IPS-11a (cell line): ENCODE results near the gene RAPGEF4.

Experiments used
- H3K4me3 ChIP-seq: one replicate; pipeline ENCODE4 v1.5.1; 2013; ENCODE audit warnings: low read depth, low read length, control low read depth

RAPGEF4 gene

DNA sequence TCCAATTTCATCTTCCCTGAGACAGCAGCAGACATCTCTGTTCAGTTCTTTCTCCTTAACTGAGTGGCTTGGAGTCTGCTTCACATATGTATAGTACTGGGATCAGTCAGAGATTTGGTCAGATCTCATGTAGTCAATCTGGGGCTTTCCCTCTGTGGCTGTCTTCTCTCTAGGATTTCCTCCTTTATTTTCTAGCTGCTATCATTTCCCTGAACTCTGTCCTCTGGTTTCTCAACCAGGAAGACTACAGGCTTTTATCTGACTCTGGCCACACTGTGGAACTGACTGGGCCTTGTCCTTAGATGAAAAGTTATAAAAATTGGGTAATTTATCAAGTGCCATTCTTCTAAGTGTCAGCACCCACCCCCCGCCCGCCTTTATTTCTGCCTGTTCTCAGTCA, 121.0 kb downstream of the RAPGEF4 start:
- no peak overlapping the region for H3K4me3 ChIP-seq

DNA sequence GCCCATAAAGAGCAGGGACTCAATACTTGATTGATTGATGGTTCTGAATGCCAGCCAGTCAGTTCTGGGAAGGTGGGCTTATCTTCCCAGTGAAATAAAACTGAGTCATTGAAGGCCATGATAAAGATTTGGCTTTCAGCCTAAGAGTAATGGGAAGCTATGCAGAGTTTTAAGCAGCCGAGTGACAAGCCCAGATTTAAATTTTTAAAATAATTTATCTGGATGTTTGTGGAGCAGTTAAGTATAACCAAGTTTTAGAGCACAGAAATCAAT, 122.8 kb downstream of the RAPGEF4 start:
- H3K4me3 ChIP-seq = no peak overlapping the region

DNA sequence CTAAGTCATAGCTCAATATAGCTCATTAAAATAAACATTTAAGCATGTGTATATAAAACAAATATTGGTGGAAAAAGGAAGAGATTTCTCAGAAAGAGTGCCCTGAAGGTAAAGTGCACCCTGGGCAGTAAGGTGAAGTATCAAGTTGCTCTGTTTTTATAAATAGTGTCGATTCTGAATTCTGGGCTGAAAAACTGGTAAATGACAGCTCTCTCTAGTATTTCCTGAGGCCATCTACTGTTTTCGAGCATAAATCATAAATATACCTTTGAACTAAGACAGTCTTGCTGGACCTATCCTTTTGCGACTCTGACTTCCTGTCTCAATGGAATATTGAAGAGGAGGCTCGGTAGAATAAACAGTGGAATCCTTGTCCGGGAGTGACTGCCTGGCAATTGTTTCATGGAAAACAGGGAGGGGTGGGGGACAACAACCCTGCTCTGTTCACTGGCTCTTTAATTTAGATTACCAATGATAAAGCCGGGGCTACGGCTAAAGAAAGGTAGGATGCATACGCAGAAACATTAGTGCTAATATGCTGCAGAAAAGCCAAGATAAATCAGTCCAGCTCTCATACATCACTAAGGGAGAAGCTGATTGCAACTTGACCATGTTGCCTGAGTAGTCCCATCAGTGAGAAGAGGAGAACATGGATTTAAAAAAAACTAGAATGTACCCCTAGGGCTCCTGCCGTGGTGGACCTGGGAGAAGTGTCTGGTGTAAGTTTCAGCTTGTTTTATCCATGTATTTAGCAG, 124.1 kb downstream of the RAPGEF4 start:
- no peak overlapping the region for H3K4me3 ChIP-seq

DNA sequence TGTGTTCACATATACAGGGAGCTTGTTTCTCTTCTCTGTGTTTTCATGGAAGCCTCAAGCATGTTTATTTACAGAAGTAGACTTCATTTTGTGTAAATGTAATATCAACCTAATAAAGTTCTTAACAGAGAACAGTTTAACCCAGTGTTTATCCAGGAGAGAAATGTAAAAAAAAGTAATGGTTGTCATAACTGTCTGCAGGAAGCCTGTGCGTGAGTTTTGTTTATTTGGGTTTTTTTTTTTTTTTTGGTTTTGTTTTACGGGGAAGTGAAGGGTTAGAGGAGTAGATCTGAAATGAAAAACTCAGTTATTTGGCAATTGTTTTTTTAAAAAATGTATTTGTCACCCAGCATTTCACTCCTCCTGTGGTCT, 124.7 kb downstream of the RAPGEF4 start:
- H3K4me3 ChIP-seq = no peak overlapping the region

DNA sequence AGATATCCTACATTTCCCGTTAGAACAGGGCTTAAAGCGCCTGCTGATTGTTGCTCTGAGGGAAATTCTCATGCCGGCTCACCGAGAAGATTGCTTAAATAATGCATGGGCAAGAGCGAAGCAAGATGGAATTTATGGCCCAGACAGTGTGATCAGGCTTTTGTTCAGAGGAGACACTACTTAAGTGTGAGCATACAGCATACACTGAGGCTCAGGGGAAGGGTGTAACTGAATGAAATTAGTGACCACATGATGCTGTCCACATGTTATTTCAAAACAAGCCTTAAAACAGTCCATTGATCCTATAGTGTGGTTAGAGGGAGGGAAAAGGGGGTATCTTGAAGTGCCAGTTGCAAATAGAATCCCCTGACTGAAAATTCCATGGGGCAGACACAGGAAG, 125.5 kb downstream of the RAPGEF4 start:
- H3K4me3 ChIP-seq = no peak overlapping the region

DNA sequence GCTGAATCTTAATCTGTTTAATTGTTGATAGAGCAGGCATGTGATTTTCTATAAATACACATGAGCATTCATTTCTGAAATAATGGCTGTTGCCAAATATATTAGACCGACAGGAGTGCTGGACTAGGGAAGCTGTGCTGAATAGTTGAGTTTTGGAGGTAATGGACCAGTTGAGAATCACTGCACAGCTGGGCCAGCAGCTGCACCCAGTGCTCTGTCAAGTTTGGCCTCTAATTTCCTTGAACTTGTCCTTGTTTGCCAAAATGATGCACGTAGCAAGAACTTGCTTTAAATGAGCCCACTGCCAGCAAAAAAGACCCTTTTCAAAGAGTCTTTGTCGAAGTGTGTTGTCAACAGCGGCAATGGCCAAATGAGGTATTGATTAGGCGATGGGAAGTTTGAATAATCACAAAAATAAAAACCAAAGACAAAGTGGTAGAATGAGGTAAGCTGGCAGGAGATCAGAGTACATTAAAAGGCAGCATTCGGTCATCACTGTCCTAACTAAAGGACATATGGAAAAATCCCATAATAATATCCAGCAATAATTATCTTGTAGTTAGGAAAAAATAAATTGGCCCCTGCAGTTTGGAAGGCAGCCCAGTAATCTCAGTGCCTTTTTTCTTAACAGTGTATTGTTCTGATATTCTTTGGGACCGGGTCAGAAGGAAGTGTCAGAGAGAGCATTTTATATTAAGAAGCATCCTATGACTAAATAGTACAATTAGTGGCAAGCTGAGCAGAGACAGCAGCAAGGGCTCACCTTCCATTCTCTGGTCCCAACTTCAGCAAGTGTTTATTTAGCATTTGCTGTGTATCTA, 126.2 kb downstream of the RAPGEF4 start:
- H3K4me3 ChIP-seq = no peak overlapping the region

DNA sequence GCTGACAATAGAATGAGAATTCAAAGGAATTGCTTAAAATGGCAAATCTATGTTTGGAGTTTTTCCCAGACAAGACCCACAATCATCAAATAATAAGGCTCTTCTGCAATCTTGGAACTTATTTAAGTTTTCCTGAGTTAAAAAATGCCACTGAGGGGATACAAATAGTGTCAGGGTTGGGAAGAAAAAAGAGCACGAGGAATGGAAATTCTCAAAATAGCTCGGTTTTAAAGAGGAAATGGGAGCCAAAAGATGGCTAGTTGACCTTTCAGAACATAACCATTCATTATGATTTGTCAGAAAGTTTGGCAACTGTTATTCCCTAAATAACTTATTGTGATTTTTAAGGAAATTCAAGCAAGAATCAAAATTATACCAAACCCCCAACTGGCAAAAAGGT, 127.7 kb downstream of the RAPGEF4 start:
- H3K4me3 ChIP-seq = no peak overlapping the region

DNA sequence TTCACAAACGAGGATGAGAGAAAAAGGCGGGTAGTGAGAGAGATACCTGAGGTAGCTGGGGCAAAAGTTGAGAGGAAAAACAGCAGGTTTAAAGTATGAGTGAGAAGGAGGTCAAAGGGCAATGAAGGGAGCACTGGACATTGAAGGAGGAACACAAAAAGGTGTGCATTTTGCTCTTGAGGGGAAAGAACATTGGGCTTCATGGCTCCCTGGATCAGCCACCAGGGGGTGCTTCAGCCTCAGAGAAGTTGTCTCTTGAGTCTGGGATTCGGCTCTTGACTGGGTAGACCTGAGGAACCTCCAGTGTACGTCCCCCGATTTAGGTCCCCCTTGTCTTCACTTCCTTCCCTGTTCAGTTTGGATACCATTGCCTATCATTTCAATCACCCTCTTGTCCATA, 128.5 kb downstream of the RAPGEF4 start:
- H3K4me3 ChIP-seq = no peak overlapping the region

DNA sequence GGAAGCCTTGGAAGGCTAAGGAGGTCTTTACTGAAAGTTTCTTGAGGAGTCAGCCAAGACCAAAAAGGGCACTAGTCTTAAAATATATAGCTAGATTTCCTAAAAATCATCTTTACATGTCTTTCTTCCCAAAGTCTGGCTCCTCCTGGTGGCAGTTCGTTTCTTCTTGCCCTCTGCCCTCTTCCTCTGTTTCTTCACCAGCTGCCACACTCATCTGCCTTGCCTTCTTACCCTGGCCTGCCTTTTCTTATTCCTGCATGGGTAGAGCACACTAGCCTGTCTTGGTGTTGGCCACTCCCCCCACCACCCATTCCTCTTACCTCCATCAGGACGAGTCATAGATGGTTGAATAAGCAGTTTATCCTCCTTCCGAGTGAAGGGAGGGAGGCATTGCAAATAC, 129.8 kb downstream of the RAPGEF4 start:
- no peak overlapping the region for H3K4me3 ChIP-seq

DNA sequence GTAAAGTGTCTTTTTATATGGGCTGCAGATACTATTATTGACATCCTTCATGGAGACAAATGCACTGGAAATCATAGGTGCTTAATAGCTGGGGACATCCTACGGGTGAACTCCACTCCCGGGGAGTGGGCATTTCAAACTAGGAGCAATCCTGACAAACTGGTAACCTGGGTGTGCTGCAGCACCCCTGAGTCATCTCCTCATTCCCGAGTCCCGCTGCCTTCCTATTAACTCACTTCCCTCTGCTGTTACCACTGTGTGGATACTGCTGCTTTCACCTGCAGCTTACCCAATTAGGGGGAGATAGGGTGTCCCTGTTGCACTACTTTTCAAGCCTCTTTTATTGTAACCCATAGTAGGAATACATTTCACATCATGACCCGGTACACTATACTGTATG, 134.2 kb downstream of the RAPGEF4 start:
- no peak overlapping the region for H3K4me3 ChIP-seq

DNA sequence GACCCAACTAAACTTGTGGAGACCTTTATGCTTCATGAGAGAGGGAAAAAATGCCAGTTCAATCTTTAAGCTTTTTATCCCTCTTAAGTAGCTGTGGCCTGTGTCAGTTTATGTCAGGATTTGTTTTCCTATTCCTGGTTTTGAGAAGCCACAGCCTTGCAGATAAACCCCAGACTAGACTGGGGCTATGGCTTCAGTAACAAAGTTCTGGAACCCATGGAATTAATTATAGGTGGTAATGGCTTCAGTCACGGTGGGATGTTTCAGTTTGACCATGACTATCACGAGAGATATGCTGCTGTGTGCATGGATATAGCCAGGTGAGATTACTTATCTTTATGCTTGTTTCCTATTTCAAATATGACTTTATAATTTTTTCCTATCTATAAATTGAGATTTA, 134.8 kb downstream of the RAPGEF4 start:
- H3K4me3 ChIP-seq = no peak overlapping the region

DNA sequence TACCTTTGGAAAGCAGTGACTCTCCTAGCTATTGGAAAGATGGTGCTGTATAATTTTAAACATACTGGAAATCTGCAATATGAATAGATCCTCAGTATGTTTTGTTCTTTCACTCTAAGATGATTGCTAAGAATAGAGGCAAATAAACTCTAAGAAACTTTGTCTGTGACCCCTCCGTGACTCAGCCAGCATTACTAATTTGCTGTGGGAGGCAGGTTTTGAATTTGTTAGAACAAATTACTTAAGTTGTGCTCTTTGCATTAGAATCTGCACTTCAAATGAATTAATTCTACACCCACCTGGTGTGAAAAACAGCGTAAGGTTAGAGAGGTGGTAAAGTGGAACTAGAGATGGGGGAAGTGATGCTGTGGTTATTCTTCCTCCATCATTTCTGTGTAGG, 142.2 kb downstream of the RAPGEF4 start:
- no peak overlapping the region for H3K4me3 ChIP-seq

DNA sequence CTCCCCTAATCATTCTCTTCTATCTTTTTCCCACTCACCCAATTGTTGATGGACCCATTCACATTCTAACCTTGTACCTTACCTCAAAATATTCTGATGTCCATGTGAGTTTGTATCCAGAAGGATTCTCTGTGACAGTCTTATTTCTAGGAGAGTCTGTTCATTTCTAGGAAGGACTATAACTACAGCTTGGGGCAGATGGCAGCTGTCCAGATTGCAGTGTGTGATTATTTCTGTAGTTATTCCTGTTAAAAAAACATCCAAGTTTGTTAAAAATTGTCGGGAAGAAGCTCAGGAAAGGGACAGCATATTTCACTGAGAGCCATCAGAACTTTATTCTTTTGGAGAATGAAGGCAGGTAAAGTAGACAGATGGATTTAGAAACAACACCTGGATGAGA, 142.6 kb downstream of the RAPGEF4 start:
- no peak overlapping the region for H3K4me3 ChIP-seq

DNA sequence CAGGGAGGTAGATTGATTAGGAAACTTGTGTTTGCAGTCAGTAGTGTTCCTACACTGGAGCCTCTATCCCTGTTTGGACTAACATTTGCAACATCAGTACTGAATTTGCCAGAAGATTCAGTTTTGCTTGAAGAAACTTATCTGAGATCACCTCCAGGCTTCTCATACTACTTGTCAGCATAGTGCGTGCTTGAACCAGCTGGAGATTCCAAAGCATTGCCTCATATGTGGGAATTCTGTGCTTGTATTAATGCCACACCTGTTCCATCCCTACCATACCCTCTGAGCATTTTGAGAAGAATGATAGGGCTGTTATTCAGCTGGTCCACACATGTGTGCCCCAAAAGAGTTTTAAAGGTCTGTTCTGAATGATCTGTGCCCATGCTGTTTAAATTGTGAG, 148.7 kb downstream of the RAPGEF4 start:
- H3K4me3 ChIP-seq = no peak overlapping the region

DNA sequence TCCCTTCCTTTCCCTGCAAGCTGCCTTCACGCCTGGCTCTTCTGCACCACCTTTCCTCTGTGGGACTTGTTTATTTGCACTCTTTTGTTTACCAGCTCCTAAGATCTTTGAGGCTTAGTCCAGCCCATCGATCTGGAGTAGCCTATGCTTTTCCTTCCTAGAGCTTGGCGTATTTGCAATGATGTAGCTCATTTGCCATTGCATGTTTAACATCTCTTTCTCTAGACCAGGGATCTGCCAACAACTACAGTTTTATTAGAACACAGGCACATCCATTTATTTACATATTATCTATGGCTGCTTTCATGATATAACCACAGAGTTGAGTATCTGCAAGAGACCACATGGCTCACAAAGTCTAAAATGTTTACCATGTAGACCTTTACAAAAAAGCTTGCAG, 150.4 kb downstream of the RAPGEF4 start:
- H3K4me3 ChIP-seq = no peak overlapping the region

DNA sequence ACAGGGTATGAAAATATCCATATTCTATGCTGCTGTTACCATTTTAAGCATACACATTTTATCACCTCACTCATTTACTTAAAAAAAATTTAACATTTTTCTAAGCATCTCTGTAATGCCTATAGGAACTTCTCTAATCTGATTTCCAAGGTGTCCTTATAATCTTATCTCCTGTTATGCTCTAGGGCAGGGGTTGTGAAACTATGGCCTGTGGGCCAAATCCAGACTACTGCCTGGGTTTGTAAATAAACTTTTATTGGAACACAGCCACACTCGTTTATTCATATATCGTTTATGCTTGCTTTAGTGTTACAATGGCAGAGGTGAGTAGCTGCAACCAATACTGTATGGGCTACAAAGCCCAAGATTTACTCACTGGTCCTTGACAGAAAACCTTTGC, 151.6 kb downstream of the RAPGEF4 start:
- H3K4me3 ChIP-seq = no peak overlapping the region

DNA sequence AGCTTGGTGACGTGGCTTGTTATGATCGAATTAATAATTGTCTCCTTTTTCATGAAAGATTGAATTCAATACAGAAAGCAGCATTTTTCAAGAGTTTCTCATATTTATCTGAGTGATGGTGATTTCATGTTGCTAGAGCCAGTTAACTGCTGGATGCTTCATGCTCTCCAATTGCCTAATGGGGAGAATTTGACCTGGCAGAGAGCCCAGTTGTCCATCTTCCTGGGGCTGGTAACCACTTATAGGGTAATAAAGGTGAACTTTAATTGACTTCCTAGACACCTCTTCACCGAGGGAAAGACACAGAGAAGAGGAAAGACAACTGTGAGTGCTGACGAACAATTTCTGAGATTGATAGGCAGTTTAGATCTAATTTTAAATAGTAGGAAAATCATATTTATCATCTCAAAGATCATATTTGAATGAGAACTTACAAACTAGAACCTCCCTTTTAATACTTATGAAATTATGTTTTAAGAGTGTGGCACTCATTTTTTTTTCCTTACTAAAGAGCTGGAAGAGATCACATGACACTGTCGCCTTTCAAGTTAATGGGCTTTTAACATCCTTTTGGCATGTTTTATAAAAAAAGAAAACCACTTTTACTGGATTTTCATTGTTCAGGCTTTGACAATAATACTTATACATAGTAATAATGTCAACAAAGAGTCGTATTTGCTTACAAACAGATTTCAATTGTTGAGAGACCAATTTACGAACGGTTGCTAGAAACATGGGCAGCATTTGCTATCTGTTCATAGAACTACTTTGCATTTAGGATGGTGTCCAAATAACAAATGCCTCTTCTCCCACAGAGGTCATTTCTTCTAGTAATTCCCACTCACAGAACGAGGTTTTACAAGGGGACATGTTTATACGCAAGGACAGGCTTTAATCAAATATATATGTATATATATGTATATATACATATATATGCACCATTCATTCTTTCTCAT, 153.3 kb downstream of the RAPGEF4 start:
- no peak overlapping the region for H3K4me3 ChIP-seq

DNA sequence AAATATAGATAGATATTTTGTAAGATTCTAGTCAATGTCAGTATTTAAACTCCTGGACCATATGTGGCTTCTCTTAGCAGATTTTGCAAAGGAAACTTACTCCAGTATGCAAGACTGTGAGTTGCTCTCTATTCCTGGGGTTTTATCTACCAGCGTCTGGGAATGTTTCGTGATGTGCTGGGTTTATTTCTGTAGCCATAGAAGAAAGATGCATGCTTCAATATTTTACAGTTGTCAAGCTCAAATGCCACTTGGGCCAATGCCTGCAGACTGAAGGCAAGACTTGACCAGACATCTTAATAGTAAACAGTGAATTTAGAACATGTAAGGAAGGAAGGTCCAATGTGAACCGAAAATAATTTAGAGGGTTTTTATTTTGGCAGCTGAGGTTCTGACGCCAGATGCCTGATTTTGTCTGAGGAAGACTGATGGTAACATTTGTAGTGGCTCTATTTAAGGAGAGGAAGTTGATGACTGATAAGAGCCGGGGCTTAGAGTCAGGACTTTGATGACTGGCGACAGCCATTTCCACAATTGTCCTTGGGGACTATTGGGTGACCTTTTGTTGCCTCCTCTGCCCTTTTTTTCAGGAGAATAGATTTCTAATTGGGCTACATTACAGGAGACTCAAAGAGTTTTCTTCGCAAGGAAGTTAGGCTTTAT, 154.3 kb downstream of the RAPGEF4 start:
- no peak overlapping the region for H3K4me3 ChIP-seq

DNA sequence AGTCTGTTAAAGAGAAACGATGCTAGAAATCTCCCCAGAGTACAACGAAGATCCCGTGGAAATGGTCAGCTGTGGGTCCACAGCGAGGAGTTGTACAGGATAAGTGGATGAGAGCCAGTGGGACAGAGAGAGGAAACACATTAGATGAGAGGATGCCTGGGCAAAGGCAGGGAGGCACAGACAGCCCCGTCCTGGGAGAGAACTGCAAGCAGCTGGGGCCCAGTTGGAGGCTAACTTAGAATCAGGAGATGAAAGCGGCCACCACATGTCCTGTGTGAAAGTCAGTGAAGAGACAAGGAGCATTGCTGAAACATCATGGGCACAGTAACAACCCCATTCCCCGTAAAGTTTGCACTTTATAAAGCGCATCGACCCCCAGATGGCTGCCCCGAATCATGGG, 157.5 kb downstream of the RAPGEF4 start:
- no peak overlapping the region for H3K4me3 ChIP-seq

DNA sequence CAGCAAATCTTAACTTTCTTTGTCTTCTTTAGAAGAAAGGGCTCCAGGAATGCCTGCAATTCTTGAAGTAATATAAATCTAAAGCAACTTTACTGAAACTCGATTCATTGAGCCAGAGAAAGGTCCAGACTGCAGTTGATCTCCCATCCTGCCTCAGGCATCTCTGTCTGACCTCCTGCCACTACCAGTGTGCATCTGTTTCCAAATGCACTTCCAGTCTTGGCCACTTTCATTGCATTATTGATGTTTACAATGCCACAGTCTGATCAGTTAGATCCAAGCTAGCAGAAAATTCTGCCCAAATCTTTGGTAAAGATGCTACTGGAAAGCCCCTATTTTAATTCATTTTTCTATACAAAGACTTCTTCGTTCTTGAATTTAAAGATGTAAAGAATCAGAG, 158.0 kb downstream of the RAPGEF4 start:
- no peak overlapping the region for H3K4me3 ChIP-seq

DNA sequence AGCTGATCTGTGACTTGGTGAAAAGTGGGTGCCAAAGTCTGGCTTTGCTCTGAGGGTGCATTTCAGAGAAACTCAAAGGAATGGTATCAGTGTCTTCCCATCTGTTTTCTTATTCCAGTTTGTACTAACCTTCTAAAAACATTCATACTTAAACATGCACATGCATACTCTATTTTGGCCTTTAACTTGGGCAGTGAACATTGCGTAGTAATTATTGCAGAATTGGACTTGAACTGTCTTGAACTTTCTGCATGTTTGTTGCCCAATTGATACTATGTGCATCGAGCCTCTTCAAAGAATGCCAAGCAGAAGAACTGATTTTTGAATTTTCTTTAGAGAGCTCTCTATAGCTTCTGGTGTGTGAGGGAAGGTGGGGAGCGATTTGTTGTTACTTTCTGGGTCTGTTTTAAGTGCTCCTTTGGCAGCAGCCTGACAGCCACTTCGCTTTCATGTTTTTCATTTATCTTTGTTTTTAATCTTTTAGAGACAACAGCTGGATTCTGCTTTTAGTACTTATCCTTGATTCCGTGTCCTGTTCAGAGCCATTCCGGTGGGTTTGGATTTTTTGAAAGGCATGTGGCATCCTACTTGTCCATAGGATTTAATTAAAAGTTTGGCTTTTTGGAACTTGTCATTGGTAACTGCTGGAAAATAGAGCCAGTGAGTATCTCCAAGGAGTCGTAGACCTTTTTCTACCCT, 159.2 kb downstream of the RAPGEF4 start:
- H3K4me3 ChIP-seq = no peak overlapping the region
